Measurements from ENCODE around the gene CACNA2D3.
"Not testable (repeated sequence)": the region's sequence is repeated elsewhere in the genome, so short reads cannot be mapped to it uniquely, and the experiment has no call there.

CACNA2D3 gene

GRCh38 chr3:55078876-55079275, 956.5 kb downstream of the CACNA2D3 start:
- no peak for DNase-seq (ENCODE audit: low spot score)

- DNase-seq (ENCODE audit: low spot score): no peak
These were observed 962.9 kb downstream of the CACNA2D3 start for GRCh38 chr3:55085231-55085630.

GRCh38 chr3:55089211-55089610, 966.9 kb downstream of the CACNA2D3 start:
- DNase-seq (ENCODE audit: low spot score): no peak

GRCh38 chr3:55090291-55090690, 967.9 kb downstream of the CACNA2D3 start:
- DNase-seq (ENCODE audit: low spot score): no peak

DNA sequence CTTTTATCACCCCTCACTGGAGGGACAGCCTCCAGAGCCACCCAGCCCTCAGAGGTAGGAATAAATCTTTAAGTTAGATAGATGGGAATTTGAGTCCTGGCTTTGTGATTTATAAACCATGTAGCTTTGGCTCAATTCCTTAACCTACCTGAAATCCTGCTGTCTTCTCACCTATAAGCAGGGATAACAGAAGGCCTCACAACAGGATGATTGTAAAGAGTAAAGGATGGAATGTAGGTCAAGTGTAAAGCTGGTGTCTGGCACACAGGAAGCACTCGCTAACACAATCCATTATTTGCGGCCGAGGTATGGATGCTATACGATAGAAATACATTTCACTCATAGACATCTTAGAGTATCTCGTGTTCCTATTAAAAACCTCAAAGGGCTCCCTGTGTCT, 968.4 kb downstream of the CACNA2D3 start:
- no peak for DNase-seq (ENCODE audit: low spot score)

DNA sequence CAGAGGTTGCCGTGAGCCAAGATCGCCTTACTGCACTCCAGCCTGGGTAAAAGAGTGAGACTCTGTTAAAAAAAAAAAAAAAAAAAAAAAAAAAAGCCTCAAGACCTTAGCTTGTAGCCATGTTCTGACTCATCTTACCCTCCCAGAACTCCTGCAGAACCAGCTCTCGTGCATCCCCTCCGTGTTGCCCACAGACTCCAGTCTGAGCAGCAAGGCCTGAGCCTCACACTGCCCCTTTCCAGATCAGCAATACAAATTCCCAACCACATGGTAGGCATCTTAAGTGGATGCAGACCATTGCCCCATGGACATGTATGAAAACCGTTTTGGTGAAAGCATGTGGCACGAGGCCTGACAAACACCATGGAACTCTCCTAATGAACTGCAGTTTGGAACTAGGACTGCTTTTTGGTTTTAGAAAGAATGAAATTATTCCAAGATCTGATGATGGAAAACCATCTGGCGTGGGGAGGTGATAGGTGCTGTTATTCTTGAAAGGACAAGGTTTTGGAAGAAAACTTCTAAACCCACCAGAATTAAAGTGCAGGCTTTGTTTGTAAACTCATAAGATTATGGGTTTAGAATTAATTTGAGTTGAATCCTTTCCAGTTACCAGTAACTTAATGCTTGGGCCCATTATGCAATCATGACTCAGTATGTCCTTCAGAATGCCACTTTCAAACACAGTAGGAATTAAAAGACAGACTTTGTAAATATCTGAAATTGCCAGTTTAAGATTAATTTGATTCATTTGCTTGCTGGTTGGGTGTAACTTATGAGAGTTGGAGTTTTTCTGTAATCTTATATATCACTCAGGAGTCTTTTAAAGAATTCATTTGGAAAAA, 969.3 kb downstream of the CACNA2D3 start:
- DNase-seq (ENCODE audit: low spot score): no peak

DNA sequence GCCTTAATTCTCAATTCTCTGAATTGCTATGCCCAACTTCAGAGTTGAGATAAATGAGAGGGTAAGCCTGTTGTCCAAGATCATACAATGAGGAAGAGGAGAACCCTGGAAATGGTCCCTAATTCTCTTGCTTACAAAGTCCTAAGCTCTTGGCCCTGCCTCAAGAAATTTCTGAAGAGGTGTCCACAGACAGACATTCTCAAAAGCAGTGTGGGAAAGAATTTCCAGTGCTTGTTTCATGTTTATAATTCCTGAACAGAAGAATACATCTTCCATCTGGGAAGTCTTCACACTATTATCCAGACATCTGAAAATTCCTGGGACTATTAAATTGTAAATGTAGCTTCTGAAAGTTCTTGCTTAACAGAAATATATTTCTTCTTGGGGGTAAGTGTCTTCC, 972.3 kb downstream of the CACNA2D3 start:
- no peak for DNase-seq (ENCODE audit: low spot score)

DNA sequence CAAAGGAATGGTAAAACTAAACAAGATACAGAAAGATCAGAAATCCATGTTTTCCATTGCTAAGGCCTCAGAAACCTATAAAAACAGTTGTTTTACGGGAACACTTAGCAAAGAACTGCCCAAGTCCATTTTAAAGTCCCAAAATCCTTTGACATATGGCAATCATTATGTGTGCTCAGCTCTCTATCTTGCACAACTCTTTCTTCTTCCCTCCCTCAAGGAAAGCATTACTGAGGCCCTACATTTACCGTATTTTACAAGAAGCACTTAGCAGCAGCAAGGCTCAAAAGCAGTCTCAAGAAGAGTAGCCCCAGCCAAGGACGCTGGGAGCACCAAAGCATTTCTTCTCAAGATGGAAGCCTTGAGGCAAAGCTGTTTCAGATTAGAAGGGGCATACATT, 975.1 kb downstream of the CACNA2D3 start:
- DNase-seq (ENCODE audit: low spot score): no peak

GRCh38 chr3:55105647-55106046, 983.3 kb downstream of the CACNA2D3 start:
- DNase-seq (ENCODE audit: low spot score): no peak

DNA sequence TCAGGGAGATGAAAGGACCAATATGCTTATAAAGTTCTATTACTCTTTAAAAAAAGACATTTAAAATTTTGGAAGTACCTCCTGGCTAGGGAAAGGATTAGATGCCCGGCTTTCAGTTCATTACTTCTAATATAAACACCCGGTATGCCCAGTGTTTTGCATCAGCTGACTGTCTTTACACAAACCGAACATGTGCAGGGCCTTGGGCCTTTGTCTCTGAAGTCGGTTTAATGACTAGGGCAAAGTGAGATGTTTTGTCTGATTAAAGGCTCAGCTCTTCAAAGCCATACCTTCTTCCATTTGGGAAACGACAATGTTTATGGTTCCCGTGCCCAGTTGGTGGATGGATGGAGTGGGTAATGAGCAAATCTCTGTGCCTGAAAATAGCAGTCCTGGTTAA, 984.8 kb downstream of the CACNA2D3 start:
- no peak for DNase-seq (ENCODE audit: low spot score)

DNA sequence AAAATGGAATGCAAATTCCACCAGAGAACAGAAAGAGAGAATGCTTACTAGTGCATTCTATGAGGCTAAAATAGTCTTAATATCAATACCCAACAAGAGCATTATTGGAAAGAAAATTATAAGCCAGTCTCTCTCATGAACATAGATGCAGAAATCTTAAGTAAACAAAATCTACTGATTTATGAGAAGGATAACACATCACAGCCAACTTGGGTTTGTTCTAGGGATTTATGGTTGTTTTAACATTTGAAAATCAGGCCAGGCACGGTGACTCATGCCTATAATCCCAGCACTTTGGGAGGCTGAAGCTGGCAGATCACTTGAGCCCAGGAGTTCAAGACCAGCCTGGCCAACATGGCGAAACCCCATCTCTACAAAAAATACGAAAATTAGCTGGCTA, 989.6 kb downstream of the CACNA2D3 start:
- DNase-seq (ENCODE audit: low spot score): not testable (repeated sequence)

GRCh38 chr3:55118451-55118850, 996.1 kb downstream of the CACNA2D3 start:
- DNase-seq (ENCODE audit: low spot score): no peak

GRCh38 chr3:55119268-55119667, 996.9 kb downstream of the CACNA2D3 start:
- DNase-seq (ENCODE audit: low spot score): no peak

GRCh38 chr3:55122312-55122711, 1000.0 kb downstream of the CACNA2D3 start:
- no peak for DNase-seq (ENCODE audit: low spot score)

Measured in CD4-positive, alpha-beta T cell treated with Interleukin-6 at 100 ng/mL for 8 hours (primary cell).